Measurements from ENCODE around the gene LYPD6.

Gene LYPD6

DNA sequence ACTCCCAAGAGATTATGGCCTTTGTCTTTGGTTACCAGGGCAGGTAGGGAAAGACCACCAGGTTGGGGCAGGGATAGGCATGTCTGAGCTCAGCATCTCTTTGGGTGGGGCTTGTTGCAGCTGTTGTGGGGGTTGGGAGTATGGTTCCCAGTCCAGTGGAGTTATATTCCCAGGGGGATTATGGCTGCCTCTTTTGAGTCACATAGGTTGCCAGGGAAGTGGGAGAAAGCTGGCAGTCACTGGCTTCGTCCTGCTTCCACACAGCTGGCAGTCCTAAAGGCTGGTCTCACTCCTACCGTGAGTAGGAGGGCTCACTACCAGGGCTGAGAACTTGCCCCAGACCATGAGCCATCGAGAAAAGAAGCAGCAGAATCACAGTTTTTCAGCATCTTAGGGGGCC is 79.1 kb downstream of the LYPD6 start:
- DNase-seq (ENCODE audit: low spot score) = no peak

DNA sequence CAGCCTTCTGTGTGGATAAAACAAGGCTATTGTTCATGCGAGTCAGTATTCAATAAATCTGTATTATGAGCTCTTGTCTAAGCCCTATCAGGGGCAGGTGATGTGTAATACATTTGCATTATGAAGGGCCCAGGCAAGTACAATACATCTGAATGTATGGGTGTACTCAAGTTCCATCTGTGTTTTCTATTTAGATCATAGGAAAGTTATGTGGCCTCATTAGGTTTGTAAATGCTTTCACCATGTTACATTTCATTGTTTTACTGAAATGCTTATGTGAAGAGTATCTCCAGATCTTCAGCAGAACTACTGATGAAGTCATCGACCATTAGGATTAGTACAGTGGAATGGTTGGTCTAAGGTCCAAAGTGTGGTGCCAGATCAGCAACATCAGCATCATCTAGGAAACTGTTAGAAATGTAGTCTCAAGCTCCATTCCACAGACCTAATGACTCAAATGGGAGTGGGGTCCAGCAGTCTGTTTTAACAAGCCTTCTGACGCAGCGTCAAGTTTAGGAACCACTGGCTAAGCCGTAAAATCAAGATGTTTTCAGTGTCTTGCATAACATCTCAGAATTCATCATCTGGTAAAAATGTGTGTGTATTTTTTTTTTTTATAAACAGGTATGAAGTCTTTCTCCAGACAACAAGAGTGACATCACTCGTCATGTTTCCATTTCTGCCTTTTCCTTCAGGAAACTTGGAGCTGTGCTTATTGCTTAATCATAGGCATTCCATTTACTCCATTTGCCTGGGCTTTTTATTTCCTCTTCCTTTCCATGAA is 80.5 kb downstream of the LYPD6 start:
- no peak for DNase-seq (ENCODE audit: low spot score)

DNA sequence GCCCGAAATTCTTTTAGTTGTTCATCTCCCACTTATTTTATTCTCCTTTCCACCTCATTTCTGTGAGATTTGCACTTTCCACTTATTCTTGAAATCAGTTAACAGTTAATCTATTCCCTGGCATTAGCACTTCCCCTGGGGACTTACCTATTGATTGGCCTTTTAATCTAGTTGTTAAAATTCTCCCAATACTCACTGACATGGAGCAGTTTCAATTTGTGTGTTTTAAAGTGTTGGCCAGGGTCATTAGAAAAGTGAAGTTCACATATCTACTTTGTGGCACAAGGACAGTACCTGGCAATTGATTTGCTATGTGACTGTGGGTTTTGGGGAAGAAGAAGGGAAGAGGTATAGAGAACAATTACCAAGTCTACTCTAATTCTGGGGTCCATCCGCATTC is 83.1 kb downstream of the LYPD6 start:
- no peak for DNase-seq (ENCODE audit: low spot score)

DNA sequence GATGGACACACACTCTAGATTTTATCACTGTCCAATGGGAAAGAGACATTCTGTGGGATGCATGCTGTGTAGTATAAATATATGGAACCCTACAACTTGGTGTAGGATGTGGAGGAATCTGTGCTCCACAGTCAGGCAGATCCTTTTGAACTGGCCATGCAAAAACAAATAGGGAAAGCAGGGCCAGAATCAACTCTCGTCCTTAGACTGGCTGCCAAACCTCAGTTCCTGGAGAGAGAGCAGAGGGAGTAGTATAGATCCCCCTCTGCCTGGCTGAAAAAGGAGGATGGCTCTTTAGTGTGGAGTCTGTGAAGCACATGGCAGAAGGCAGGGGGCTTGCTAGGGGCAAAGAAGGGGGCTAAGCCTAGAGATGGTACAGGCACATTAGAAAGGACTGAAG is 84.7 kb downstream of the LYPD6 start:
- no peak for DNase-seq (ENCODE audit: low spot score)

DNA sequence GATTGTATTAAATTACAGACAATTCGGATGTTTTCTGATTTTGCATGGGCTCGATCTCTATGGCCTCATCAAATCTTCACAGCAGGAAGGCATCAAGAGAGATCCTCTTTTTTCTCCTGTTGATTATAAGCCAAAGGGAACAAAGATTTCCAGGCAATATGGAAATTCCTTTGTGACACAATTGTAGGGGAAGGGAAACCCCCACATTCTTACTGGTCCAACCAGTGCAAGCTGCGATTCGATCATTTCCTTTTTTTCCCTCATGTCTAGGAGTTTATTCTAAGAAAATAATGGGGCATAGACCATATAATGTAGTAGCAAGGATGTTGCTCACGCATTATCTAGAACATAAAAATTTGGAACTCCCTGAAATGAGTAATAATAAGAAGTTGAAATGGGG is 87.7 kb downstream of the LYPD6 start:
- DNase-seq (ENCODE audit: low spot score) = no peak

DNA sequence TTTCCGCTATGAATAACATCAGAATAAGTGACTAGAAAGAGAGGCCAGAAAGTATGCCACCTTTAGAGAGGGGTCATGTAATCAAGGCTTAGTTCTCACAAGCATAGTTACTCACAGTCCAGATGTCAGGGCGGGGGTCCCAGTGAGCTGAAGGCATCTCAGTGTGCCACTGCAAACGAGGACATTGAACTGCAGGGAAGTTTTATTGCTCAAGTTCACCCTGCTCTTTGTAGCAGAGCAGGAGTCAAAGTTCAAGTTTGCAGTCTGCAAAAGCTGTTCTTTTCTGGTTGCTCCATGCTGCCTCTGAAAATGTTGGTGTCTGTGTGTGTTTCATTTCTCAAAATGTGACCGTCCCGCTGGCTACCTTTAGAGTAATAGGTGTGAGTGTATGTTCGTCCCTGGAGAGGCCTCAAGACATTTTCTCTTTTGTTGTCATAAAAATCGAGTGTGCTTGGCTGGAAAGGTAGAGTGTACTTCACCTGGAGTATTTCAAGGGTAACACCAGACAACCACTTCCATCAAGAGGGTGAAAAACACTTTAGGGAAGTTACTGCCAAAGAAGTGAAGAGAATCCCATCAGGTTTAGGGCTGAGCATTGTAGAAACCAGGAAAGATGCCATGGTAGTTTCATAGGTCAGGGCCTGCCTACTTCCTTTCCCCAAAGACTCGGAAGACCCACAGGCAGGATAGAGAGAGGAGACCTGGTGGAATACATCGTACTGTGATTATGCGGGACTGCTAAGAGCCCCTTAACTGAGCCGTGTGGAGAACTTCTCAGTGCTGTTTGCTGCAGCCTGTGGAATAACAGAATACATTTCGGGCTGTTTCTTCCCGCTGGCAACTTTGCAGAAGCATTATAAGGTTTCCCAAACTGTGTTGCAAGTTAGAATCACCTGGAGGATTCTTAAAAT is 89.9 kb downstream of the LYPD6 start:
- DNase-seq (ENCODE audit: low spot score) = no peak

DNA sequence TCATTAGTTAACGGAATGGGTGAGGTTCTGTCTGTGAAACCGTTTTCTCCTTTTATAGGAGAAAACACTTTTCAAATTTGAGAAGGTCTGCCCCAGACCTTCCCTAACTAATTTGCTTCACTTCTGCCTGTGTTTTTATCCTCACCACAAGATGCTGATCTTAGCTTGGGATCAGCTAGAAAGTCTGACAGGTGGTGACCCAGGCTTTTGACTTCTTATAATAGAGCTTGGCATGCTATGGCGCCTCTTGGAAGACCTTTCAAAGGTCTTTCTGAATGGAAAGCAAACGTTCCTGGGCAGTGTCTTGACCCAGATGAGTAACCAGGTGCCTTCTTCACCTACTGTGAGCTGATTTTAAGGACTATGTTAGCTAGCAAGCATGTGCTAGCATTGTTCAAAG is 91.4 kb downstream of the LYPD6 start:
- DNase-seq (ENCODE audit: low spot score) = no peak

DNA sequence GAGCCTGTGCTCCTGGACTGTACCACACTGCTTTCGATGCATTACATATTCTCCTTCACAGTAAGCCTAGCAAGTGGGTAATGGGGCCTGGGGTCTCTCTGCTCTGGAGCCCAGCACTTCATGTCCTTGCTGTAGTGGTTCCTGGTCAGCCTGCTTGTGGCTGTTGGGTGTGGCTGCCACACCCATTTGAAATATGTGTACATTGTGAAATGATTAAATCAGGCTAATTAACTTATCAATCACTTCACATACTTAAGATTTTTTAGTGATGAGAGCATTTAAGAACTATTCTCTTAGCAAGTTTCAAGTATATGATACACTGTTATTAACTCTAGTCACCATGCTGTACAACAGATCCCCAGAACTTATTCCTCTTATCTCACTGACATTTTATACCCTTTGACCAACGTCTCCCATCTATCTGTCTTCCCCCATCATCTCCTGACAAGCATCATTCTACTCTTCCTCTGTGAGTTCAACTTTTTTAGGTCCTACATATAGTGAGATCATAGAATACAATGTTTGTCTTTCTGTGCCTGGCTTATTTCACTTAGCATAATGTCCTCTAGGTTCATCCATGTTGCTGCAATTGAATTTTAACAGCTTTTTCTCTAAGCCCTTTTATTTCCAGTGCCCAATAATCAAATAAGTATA is 92.1 kb downstream of the LYPD6 start:
- DNase-seq (ENCODE audit: low spot score) = no peak

DNA sequence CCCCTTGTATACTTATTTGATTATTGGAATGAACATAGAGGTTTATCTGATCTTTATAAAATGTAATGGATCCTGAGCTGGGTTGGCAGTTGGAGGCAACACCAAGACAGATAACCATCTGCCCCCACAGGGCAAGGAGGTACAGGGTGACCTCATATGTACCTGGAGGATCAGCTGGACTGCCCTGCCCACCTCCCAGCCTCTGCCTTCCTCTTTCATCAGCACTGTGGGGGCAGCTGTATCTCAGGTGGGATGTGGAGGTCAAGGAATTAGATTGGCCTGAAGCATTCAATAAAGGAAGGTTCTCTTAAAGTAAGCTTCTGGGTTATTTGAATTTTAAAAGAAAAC is 92.6 kb downstream of the LYPD6 start:
- no peak for DNase-seq (ENCODE audit: low spot score)

DNA sequence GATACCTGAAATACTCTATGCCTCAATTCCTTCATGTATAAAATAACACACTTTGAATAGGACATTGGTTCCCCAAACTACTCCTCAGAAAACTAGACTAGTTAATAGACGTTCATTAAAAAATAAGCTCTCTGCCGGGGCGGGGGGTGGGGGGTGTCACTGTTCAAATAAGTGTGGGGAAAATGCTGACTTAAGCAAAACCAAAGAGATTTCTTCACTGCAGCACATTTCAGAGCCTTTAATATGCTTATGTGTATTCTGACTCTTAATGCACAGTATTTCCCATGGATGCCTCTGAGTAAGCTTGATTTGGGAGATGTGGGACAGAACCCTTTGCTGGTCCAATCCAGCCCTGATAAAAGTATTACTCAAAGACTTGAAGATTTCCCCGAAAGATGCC is 93.2 kb downstream of the LYPD6 start:
- no peak for DNase-seq (ENCODE audit: low spot score)

DNA sequence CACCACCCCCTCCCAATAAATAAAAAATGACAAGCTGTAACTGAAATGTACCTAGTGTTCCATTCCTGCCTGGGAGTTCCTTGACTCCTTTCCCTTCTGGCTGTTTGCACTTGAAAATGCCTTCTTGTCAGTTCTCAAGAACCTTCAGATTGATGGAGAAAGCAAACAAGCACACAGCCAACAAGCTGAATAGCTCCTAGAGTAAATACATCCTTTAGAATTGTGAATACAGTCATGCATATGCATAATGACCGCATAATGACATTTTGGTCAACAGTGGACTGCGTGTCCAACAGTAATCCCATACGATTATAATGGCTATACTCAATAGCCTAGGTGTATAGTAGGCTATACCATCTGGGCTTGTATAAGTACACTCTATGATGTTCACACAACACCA is 97.0 kb downstream of the LYPD6 start:
- DNase-seq (ENCODE audit: low spot score) = no peak

DNA sequence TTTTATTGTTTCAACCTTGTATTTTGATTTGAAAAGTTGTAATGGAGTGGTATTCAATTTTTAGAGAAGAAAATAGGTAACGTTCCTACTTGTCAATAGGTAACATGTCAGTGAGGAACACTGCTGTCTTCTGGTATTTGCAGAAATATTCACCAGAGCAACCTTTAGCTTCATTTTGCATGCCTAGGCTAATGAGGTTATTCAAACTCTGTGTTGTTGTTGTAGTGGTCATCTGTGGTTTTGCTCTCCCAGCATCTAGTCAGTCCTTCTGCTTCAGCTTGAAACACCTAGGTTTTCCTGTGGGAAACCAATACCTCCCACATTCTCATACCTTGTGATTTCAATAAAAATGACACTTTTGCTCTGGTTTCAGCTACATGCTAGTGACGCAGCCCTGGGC is 98.4 kb downstream of the LYPD6 start:
- no peak for DNase-seq (ENCODE audit: low spot score)

DNA sequence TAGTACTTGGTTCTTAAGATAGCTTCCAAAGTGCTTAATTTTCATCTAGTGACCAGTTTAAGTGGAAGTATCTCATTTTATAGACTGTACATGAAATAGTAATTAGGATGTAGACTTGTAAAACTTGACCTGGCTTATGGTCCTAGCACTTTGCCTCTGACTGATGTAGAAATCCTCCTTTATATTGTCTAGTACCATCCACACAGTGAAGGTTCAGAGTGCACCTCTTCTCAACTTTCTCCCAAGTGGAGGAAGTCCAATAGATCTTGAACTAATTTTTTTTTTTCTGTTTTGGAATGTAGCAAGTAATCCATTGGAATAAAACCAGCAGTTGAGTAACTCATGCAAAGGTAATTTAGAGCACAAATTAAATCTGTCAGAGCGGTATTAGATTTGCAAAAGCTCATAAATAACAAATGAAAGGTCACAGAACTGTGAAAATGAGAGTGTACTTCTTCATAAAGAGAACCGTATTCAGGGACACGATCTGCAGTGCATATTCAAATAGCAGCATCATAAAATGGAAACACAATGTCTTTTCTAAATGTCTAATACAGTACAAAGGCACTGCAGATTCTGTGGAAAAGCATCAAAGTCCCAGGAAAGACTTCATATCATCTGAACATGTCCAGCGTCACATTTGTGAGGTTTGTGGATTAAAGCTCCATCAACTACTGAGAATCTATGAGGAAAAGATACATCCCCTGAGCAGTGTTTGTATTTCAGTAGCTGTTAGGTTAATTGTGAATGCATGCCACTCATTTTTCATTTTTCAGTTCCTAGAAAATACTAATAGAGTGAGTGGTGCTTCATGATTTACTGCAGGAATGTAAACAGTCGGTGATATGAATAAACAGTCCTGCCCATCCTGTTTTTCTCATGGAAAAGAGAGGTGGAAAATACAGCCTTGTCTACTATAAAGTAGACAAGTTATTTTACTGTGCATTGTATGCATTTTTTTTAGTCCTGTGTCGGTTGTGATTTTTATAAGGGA is 100.7 kb downstream of the LYPD6 start:
- DNase-seq (ENCODE audit: low spot score) = no peak

DNA sequence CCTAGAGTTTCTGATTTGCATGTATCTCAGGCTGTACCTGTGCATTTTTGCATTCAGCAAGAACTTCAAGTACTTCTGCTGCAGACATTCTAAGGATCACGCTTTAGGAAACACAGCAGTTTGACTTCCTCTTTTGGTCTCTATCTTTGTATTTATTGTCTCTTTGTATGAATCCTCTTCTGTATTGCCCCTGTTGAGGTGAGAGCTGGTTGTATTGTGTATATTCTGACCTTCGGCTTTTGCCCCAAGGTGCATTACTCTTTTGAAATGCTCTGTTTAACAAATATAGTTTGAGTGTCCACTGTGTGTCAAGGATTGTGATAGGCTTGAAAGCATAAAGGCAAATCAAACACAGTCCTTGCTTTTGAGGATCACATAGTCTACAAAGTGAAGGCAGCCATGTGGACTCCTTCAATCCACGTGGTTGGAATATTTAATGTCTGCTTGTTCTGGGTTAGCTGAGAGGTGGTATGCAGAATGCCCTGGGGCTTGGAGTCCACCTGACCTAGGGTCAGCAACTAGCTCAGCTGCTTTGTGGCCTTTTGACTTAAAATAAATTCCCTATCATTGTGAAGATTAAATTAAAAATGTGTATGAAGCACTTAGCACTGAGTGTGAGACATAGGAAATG is 108.1 kb downstream of the LYPD6 start:
- DNase-seq (ENCODE audit: low spot score) = no peak

DNA sequence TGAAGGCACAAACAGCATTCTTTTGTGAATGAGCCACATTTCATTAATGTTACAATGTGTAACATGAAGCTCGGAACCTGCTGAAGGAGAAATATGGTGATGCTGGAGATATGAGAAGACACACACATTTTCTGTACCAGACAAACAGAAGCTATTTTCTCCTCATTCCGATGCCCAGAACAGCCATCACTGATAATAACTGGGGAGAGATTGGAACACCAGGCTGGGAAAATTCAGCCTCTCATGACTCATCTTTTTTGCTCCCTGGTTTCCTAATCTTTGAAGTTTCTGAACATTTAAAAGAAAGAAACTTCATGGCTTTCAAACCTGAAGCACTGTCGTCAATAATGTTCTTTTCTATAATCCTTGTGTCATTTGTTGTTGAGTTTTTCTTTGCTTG is 110.9 kb downstream of the LYPD6 start:
- no peak for DNase-seq (ENCODE audit: low spot score)

DNA sequence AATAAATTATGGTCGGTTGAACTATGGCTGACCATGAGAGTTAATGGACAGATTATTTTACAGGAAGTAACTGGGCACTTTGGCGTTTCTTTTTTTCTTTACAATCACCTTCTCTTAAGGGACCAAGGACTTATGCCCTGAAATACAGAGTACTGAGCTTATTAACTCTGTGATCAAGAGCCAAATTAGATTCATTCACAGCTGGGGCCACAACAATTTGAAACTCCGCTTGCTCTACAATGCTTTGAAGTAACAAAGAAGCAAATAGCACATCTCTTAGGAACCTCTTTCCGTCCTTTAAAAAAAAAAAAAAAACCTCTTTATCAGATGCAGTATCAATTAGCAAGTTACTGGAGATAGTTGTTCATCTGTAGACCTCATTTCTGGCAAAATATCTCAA is 112.0 kb downstream of the LYPD6 start:
- no peak for DNase-seq (ENCODE audit: low spot score)

DNA sequence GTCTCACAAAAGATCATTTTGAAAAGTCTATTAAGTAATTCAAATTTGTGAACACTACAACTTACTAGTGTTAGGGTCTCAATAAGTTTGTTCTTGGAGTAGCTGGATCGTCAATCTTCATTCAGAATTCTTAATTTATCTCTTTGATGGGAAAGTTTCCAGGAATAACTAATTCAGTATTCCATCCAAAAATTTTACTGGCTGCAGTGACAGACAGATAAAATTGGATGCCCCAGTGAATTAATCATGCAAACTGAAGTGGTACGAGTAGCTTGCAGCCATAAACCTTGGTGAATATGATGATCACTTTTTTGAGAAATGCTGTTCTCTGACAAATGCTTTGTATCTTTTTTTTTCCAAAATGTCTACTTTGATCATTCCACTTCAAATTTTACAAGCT is 112.8 kb downstream of the LYPD6 start:
- DNase-seq (ENCODE audit: low spot score) = no peak

DNA sequence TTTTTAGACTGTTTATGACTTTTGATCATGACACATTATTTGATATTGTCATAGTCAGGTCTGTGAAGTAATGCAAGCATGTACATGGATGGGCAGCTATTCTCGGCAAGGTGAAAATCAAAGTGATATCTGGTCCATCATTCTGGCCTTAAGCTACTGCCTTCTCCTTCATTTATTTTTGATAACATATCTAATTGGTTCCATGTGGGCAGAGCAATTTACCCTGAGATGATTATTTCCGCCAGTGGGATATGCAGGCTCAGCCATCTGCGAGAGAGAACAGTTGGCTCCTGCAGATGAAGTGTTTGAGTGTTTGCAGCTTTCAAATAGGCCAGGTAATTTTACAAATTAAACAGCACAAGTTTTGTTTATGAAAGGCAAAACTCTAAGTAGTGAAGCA is 116.4 kb downstream of the LYPD6 start:
- DNase-seq (ENCODE audit: low spot score) = no peak

DNA sequence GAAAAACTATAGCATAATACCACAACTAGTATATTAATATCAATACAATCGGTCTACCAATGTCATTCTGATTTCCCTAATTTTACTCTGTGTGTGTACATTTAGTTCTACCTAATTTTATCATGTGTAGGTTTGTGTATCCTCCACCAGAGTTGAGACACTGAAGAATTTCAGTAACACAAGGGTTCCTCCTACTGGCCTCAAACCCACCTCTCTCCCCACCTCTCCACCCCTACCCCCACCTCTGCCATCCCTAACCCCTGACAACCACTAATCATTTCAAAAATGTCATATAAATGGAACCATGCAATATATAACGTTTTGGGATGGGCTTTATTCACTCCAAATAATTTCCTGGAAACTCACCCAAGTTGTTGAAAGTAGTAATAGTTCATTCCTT is 117.9 kb downstream of the LYPD6 start:
- DNase-seq (ENCODE audit: low spot score) = no peak

DNA sequence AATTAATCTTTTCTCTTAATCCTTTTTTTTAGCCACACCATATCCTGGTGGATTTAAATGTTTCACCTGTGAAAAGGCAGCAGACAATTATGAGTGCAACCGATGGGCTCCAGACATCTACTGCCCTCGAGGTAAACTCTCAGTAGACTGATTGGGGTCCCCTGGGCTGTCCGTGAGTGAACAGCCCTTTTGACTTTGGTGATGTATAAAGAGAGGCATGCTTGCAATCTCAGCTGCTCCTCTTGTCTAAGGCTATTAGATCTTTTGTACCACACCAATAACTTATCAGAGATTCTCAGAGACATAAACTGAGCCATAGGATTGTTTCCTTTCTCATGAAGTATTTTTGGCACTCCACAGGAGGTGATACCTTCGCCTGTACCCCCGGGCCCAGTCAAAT is 118.6 kb downstream of the LYPD6 start:
- no peak for DNase-seq (ENCODE audit: low spot score)

DNA sequence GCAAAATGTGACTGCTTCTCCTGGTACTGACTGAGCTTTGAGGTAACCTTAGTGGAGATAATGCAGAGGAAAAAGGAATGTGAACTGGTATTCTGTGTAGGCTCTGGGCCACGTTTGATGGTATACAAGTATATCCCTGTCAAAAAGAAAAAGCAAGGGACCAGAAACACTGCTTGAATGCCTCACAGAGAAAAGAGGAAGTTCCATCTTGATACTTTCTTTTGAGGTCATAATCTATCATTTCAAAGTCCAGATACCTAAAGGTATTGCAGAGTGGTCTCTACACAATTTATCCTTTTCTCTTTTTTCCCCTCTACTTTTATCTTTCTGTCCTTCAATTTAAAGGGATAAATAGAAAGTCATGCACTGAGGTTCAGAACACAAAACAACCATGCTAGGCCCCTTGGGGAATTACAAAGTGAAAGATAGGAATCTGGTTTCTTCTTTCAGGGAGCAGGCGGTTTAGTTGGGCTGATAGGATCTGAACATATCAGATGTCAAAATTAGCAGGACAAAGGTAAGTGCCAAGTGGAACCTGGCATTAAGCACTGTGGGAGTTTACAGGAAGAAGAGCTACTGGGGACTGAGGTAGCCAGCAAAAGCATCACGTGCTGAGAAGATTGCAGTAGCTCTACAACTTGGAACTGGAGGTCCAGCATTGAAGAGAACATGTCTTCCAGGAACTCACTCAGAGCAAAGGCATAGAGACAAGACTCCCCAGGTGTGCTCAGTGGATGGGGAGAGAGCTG is 121.2 kb downstream of the LYPD6 start:
- DNase-seq (ENCODE audit: low spot score) = no peak
